NCI-H345 treated with DMSO at 0.1 percent for 48 hours (cell line): ENCODE data around the gene MLPH.

Experiments used
- DNase-seq: peaks from one replicate; lab custom pipeline; 2025; ENCODE audit not compliant: unreplicated experiment; lab: John Stamatoyannopoulos, UW

MLPH gene

GRCh38 chr2:237599465-237600110 lies 112.5 kb downstream of the MLPH start:
- DNase-seq, result no peak

- DNase-seq, result no peak
These were observed 113.3 kb downstream of the MLPH start for GRCh38 chr2:237600205-237600846.

- no peak for DNase-seq
These were observed 114.5 kb downstream of the MLPH start for GRCh38 chr2:237601453-237602116.

GRCh38 chr2:237602409-237602808 lies 115.4 kb downstream of the MLPH start:
- DNase-seq, result no peak

GRCh38 chr2:237603049-237603717 lies 116.1 kb downstream of the MLPH start:
- no peak for DNase-seq

- no peak for DNase-seq
These were observed 116.8 kb downstream of the MLPH start for GRCh38 chr2:237603718-237604362.

GRCh38 chr2:237604391-237604790 lies 117.3 kb downstream of the MLPH start:
- DNase-seq, result no peak
